Lung (tissue), 12 donors: ENCODE measurements around the gene SERPIND1. TPM values are rescaled to one million over a fixed set of nuclear protein-coding genes. Genes with fewer than 3 reads are reported as not detected.

ENCODE experiments used
- ATAC-seq: fragments of 200-7000 bp; cut with Tn5 transposase; one replicate; pipeline ENCODE4 v1.9.1; 2020; ENCODE audit warnings: moderate number of reproducible peaks; ENCODE audit not compliant: insufficient read depth, low FRiP score
- DNase-seq, 3 donors: peaks; one replicate each; pipeline ENCODE4 v3.0.0-alpha.2; 2013 to 2017
- H3K27ac ChIP-seq, 2 donors: one replicate each; pipeline ENCODE4 v1.5.1; 2013; ENCODE audit warnings: mild to moderate bottlenecking in 2 of 2, moderate library complexity in 2 of 2, control low read depth in 1 of 2, inconsistent platforms in 1 of 2, low read depth in 1 of 2, low read length in 1 of 2
- H3K27me3 ChIP-seq, 3 donors: one replicate each; pipeline ENCODE4 v1.5.1; 2013; ENCODE audit warnings: low read length in 2 of 3; ENCODE audit not compliant: control insufficient read depth in 3 of 3, insufficient read depth in 3 of 3
- H3K36me3 ChIP-seq, 4 donors: one replicate each; pipeline ENCODE4 v1.5.1; 2013; ENCODE audit warnings: low read length in 4 of 4, mild to moderate bottlenecking in 1 of 4, moderate library complexity in 1 of 4; ENCODE audit not compliant: control insufficient read depth in 4 of 4, insufficient read depth in 4 of 4
- H3K4me1 ChIP-seq, 5 donors: one replicate each; pipeline ENCODE4 v1.5.1; 2013; ENCODE audit warnings: low read length in 5 of 5, mild to moderate bottlenecking in 2 of 5, moderate library complexity in 1 of 5; ENCODE audit not compliant: control insufficient read depth in 5 of 5, insufficient read depth in 5 of 5
- H3K4me3 ChIP-seq: one replicate; pipeline ENCODE4 v1.5.1; 2013; ENCODE audit warnings: mild to moderate bottlenecking, control low read depth, moderate library complexity
- H3K9ac ChIP-seq, 2 donors: one replicate each; pipeline ENCODE4 v1.5.1; 2013; ENCODE audit warnings: low read length in 2 of 2, control low read depth in 1 of 2; ENCODE audit not compliant: insufficient read depth in 1 of 2
- H3K9me3 ChIP-seq, 4 donors: one replicate each; pipeline ENCODE4 v1.5.1; 2013; ENCODE audit warnings: low read length in 3 of 4, mild to moderate bottlenecking in 1 of 4, moderate library complexity in 1 of 4; ENCODE audit not compliant: control insufficient read depth in 4 of 4, insufficient read depth in 3 of 4
- CTCF ChIP-seq: IDR thresholded peaks from 2 replicates; pipeline ENCODE4 v1.5.1; 2012; ENCODE audit warnings: mild to moderate bottlenecking; ENCODE audit errors: control extremely low read depth, extremely low read depth
- WGBS, 2 donors: extraction: QIAGEN DNeasy Blood & Tissue Kit; methylation state at CpG; one replicate each; pipeline ENCODE4 v1.1.7; 2013; 5-methylcytosine and 5-hydroxymethylcytosine counted together
- polyA plus RNA-seq, 2 donors: library from polyadenylated mRNA; stranded (reverse); fragments of 200-250 nt; gene quantifications; one replicate each; pipeline ENCODE4 v1.2.1, GENCODE V29; 2013
- total RNA-seq, 2 donors: library from RNA; depleted of rRNA in 1 of 2; stranded (reverse); fragments of >200 nt in 1 of 2; gene quantifications; one replicate each; pipeline ENCODE4 v1.2.1, GENCODE V29; 2014 to 2021
- donor health status: control.
- donor health status: control.
- donor health status: Bipolar disorder and iron deficiency.
- donor health status: healthy.
- donor health status: DM: yes; HTN: yes; CAD: no.

The SERPIND1 gene
- total and polyA plus RNA-seq, 4 donors, result 0.02 to 2.0 (median 0.75) TPM

DNA sequence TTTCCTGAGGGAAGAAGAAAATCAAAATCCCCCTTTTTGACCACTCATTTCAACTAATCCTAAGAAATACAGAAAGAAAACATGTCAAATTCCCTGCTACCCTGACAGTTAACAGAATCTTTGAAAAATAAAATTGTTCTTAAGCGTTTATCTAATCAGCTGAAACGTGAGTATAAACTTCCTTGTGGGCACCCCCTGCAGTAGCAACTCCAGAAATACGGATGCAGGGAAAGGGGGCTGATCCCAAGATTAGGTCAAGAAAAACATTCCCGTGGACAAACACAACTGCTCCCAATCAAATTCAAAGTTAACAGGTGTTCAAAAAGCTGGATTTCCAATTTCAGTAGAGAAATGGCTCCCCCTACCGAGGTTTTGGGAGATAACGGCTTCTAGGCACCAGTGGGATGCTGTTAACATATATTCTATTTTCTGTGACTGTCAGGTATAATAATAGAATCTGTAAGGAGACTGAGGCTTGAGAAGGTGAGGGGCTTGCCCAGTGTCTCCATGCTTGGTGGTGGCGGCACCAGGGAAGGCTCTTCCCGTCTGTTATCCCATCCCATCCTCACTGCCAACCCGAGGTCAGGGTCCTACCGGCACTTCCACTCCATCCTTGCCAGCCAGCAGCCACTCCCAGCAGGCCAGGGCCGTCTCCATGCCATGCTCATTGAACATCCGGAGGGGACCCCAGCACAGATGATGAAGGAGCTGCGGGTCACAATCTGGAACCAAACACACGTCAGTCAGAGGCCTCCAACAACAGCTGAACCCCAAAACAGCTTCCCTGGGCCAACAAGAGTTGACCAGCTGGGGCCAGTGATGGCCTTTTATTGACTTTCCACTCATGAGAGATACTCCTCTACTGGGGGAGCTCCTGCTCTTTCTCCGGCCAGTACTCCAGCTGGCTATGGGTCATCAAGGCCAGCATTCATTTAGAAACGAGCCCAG, 32.0 kb upstream of the SERPIND1 start:
- WGBS, 2 donors, result 73 to 76% methylated on average over 16 of the region's 16 CpGs
- Histone ChIP-seq H3K9ac (no peak overlapping the region), H3K4me1 (no peaks in the 10 kb centered on the region), H3K36me3 (peaks cover 6 to 33% (median 19%) of the 10 kb centered on the region in 4 donors), H3K27me3 (no peaks in the 10 kb centered on the region), H3K27ac (no peak overlapping the region), H3K9me3 (peaks cover 0 to 4% (median 0%) of the 10 kb centered on the region in 4 donors), H3K4me3 (no peak overlapping the region)
- peak in 2 of 3 donors; percentile 30 to 38 for DNase-seq
- ATAC-seq, result no peak
- peak; percentile 13 for TF ChIP-seq CTCF

DNA sequence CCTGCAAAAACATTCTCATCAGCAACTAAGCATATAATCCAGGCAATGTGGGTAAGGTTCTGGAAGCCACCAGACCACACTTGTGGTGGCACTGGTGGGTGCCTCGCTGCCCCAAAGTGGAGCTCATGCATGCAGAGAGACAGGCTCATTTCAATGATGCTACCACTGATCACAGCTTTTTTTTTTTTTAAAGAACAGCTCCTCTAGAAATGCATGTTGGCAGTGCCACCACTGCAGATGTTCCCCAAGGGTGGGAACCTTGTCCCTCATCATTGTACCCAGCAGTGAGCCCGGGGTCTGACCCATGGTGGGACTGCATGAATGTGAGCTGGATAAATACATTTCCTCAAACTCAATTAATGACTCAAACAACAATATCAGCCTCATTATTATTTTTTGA, 31.1 kb upstream of the SERPIND1 start:
- ATAC-seq, result no peak
- H3K27ac ChIP-seq, result no peak overlapping the region
- peaks cover 6 to 37% (median 19%) of the 10 kb centered on the region in 4 donors for H3K36me3 ChIP-seq

DNA sequence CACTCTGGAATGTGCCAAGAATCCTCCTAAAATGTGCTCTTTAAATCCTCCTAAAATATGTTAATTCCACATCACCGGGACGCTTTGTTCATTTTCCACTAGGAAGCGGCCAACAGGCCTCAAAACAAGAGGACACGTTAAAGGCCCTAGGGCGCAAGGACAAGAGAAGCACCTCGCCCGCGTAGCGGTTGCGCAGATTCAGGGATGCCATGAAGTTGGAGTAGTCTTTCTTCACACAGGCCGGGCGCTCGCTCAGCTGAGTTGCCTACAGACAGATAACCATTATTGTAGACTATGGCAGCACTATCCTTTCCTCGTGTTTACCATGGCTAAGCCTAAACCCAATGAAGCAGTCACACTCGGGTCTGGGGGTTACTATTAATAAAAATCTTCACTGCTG, 29.5 kb upstream of the SERPIND1 start:
- no peak for TF ChIP-seq CTCF
- no peaks in the 10 kb centered on the region for H3K27me3 ChIP-seq
- H3K36me3 ChIP-seq, result peaks cover 2 to 37% (median 17%) of the 10 kb centered on the region in 4 donors
- H3K9me3 ChIP-seq, result peaks cover 0 to 4% (median 0%) of the 10 kb centered on the region in 4 donors
- DNase-seq (no peak), ATAC-seq (no peak)
- H3K4me3 ChIP-seq, result no peak overlapping the region
- 95 to 98% methylated on average over 15 of the region's 15 CpGs for WGBS, 2 donors
- H3K4me1 ChIP-seq, result peaks cover 0 to 13% (median 7%) of the 10 kb centered on the region in 5 donors
- no peak overlapping the region for H3K9ac ChIP-seq
- H3K27ac ChIP-seq, result no peak overlapping the region

More for the DNA sequence above, 31.1 kb upstream of the SERPIND1 start:
- no peaks in the 10 kb centered on the region for H3K4me1 ChIP-seq
- 64 to 66% methylated on average over 2 of the region's 2 CpGs for WGBS, 2 donors
- no peak for TF ChIP-seq CTCF
- no peaks in the 10 kb centered on the region for H3K27me3 ChIP-seq
- H3K9ac ChIP-seq, result no peak overlapping the region
- no peak overlapping the region for H3K4me3 ChIP-seq
- no peak for DNase-seq
- peaks cover 0 to 4% (median 0%) of the 10 kb centered on the region in 4 donors for H3K9me3 ChIP-seq
